ENCODE data around the gene FBXO9. TPM values are rescaled to one million over a fixed set of nuclear protein-coding genes. Genes with fewer than 3 reads are reported as not detected.

Gene FBXO9
- total RNA-seq, 1 experiment from 2014 or later: 63.6 TPM

DNA sequence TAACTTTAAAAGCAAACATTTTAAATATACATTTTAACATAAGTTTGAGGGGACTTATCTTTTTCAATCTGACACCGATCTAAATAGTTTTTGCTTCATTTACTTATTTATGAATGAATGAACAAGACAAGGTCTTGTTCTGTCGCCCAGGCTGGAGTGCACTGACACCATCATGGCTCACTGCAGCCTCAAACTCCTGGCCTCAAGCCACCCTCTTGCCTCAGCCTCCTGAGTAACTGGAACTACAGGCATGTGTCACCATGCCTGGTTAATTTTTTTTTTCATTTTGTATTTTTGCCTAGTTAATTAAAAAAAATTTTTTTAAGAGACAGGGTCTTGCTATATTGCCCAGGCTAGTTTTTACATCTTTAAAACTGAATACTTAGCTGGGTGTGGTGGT is 25.4 kb downstream of the FBXO9 start:
- POLR2A ChIA-PET: interaction anchor here (0.7 to 1.0 kb wide), 2 partner anchors 418 to 670 kb away, joined by 3 read pairs; no protein-coding TSS in a partner anchor
- CTCF ChIA-PET: no interaction called here
- Mint-ChIP-seq H3K9me3 (ENCODE audit: unreplicated experiment) (no peaks in the 10 kb centered on the region), H3K27me3 (ENCODE audit: insufficient read depth, unreplicated experiment) (no peaks in the 10 kb centered on the region), H3K4me3 (ENCODE audit: unreplicated experiment) (no peak overlapping the region), H3K27ac (ENCODE audit: low read depth, unreplicated experiment) (no peak overlapping the region), H3K4me1 (ENCODE audit: insufficient read depth, unreplicated experiment) (no peaks in the 10 kb centered on the region), H3K36me3 (ENCODE audit: insufficient read depth, unreplicated experiment) (peaks cover 94% of the 10 kb centered on the region)
- TF ChIP-seq CTCF (IDR thresholded peaks at IDR 0.05; ENCODE audit: unreplicated experiment): no peak
- intact Hi-C loops (cut with micrococcal nuclease): no loop called here
- peak; percentile 42 for DNase-seq (ENCODE audit: unreplicated experiment)
- no TSS peak for BruUV-seq (replicated peaks)

DNA sequence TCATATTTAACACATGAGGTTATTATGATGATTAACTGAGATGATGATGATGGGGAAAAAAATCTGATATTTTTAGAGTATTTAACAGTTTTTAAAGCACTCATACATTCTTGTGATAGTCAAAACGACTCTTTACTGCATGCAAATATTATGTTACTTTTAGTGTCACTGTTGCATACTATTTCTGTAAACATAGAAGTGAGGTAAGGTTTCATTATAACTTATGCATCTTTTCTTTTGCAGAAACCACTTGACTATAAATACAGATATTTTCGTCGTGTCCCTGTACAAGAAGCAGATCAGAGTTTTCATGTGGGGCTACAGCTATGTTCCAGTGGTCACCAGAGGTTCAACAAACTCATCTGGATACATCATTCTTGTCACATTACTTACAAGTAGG is 30.1 kb downstream of the FBXO9 start:
- ChIA-PET POLR2A (interaction anchor here (0.7 kb wide), 1 partner anchor 436 kb away, joined by 3 read pairs; no protein-coding TSS in a partner anchor), CTCF (interaction anchor here (0.6 kb wide), 1 partner anchor 11 kb away, joined by 7 read pairs; no protein-coding TSS in a partner anchor)
- Mint-ChIP-seq H3K27me3 (ENCODE audit: insufficient read depth, unreplicated experiment) (no peaks in the 10 kb centered on the region), H3K27ac (ENCODE audit: low read depth, unreplicated experiment) (no peak overlapping the region), H3K9me3 (ENCODE audit: unreplicated experiment) (no peaks in the 10 kb centered on the region), H3K36me3 (ENCODE audit: insufficient read depth, unreplicated experiment) (peaks cover 93% of the 10 kb centered on the region), H3K4me3 (ENCODE audit: unreplicated experiment) (no peak overlapping the region), H3K4me1 (ENCODE audit: insufficient read depth, unreplicated experiment) (no peaks in the 10 kb centered on the region)
- DNase-seq (ENCODE audit: unreplicated experiment): no peak
- BruUV-seq (replicated peaks): no TSS peak
- intact Hi-C loops (cut with micrococcal nuclease): no loop called here
- no peak for TF ChIP-seq CTCF (IDR thresholded peaks at IDR 0.05; ENCODE audit: unreplicated experiment)

GRCh38 chr6:53095716-53096115 is 30.5 kb downstream of the FBXO9 start:
- no peak for TF ChIP-seq CTCF (IDR thresholded peaks at IDR 0.05; ENCODE audit: unreplicated experiment)
- H3K4me1 Mint-ChIP-seq (ENCODE audit: insufficient read depth, unreplicated experiment): no peaks in the 10 kb centered on the region
- H3K27me3 Mint-ChIP-seq (ENCODE audit: insufficient read depth, unreplicated experiment): no peaks in the 10 kb centered on the region
- CTCF ChIA-PET: no interaction called here
- intact Hi-C loops (cut with micrococcal nuclease): no loop called here
- BruUV-seq (replicated peaks): no TSS peak
- no peak for DNase-seq (ENCODE audit: unreplicated experiment)
- no peak overlapping the region for H3K4me3 Mint-ChIP-seq (ENCODE audit: unreplicated experiment)
- POLR2A ChIA-PET: interaction anchor here (0.7 to 1.0 kb wide), 2 partner anchors 17 to 435 kb away, joined by 3 read pairs; no protein-coding TSS in a partner anchor
- H3K36me3 Mint-ChIP-seq (ENCODE audit: insufficient read depth, unreplicated experiment): peaks cover 89% of the 10 kb centered on the region
- no peaks in the 10 kb centered on the region for H3K9me3 Mint-ChIP-seq (ENCODE audit: unreplicated experiment)
- H3K27ac Mint-ChIP-seq (ENCODE audit: low read depth, unreplicated experiment): no peak overlapping the region

DNA sequence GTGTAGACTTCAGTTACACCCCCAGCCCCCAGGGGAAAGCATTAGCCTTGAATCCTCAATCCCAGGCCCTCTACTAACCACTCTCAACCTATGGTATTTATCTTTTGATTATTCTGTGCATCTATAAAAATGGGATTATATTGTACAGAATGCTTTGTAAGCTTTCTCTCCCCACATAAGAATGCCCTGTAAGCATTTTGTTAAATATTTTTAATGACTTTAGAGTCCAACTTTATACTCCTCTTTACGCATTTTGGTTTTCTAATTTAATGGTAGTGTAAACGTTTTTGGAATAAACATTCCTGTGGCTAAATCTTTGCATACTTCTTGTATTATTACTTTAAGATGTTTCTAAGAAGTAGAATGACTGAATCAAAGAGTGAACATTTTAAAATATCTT is 35.4 kb downstream of the FBXO9 start:
- H3K4me3 Mint-ChIP-seq (ENCODE audit: unreplicated experiment): no peak overlapping the region
- no TSS peak for BruUV-seq (replicated peaks)
- DNase-seq (ENCODE audit: unreplicated experiment): no peak
- H3K27me3 Mint-ChIP-seq (ENCODE audit: insufficient read depth, unreplicated experiment): no peaks in the 10 kb centered on the region
- H3K4me1 Mint-ChIP-seq (ENCODE audit: insufficient read depth, unreplicated experiment): no peaks in the 10 kb centered on the region
- no peak for TF ChIP-seq CTCF (IDR thresholded peaks at IDR 0.05; ENCODE audit: unreplicated experiment)
- ChIA-PET CTCF (no interaction called here), POLR2A (no interaction called here)
- H3K36me3 Mint-ChIP-seq (ENCODE audit: insufficient read depth, unreplicated experiment): peaks cover 67% of the 10 kb centered on the region
- no peaks in the 10 kb centered on the region for H3K9me3 Mint-ChIP-seq (ENCODE audit: unreplicated experiment)
- intact Hi-C loops (cut with micrococcal nuclease): loop anchor here (5.0 kb wide), 1 partner anchor 72 kb away; no protein-coding TSS in a partner anchor
- H3K27ac Mint-ChIP-seq (ENCODE audit: low read depth, unreplicated experiment): no peak overlapping the region

All from MCF 10A (cell line).